ENCODE results near the gene TMEM106A. TPM values are rescaled to one million over a fixed set of nuclear protein-coding genes. Genes with fewer than 3 reads are reported as not detected.
"Not testable (repeated sequence)": the region's sequence is repeated elsewhere in the genome, so short reads cannot be mapped to it uniquely, and the experiment has no call there.

Gene TMEM106A, protein sequence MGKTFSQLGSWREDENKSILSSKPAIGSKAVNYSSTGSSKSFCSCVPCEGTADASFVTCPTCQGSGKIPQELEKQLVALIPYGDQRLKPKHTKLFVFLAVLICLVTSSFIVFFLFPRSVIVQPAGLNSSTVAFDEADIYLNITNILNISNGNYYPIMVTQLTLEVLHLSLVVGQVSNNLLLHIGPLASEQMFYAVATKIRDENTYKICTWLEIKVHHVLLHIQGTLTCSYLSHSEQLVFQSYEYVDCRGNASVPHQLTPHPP
- 10 to 100 TPM in 1 of 2 donors, 1 to 10 TPM in 1; 4.8 to 10.2 TPM for total RNA-seq

DNA sequence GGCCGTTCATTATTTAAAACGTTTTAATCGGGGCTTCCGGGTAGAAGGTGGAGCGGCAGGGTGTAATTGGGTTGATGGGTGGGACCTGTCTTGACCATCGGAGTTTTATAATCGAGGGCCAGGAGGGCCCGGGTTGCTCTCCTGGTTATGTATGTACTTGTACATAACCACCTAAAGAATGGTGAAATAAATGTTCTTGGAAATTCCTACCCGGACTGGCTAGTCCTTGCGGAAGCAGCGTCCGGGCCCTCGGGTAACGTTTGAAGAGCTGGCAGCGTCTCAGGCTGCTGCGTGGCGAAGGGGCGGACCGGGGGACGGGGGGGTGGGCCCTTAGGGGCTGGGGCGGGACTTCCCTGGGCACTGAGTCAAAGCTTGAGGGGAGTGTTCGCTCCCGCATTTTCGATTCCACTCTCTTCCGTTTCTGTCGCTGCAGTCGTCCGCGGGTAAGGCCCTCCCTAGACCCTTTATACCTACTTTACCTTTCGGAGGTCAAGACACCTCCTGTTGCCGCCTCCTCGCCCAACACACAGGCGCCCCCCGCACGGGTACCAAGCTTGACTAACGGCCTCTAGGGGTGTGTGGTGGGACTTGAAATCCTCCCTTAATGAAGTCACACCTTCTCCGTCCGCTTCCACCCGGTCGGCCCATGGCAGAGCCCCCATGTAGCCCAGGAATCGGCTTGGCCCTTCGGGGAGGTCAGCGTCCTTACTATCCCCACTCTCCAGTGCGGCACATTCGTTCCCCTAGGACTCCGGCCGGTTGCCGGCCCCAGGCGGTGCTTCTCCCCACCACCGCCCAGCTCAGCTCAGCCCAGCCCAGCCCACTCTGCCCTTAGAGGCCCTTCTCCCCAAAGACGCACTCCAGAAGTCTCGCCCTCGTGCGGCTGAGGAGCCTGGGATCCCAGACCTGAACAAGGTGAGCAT lies at the start of gene TMEM106A:
Gene TMEM106A (plus strand): TSS at position 396 of the 923 bp plus-strand sequence. CDS start 1,167 bp downstream, outside the sequence.
- H3K36me3 ChIP-seq, result no peaks in the 10 kb centered on the region
- DNase-seq, result peak; percentile 87
- peak within 1 kb of the TSS; percentile 93 for H3K27ac ChIP-seq
- TF ChIP-seq, protein P1, sequence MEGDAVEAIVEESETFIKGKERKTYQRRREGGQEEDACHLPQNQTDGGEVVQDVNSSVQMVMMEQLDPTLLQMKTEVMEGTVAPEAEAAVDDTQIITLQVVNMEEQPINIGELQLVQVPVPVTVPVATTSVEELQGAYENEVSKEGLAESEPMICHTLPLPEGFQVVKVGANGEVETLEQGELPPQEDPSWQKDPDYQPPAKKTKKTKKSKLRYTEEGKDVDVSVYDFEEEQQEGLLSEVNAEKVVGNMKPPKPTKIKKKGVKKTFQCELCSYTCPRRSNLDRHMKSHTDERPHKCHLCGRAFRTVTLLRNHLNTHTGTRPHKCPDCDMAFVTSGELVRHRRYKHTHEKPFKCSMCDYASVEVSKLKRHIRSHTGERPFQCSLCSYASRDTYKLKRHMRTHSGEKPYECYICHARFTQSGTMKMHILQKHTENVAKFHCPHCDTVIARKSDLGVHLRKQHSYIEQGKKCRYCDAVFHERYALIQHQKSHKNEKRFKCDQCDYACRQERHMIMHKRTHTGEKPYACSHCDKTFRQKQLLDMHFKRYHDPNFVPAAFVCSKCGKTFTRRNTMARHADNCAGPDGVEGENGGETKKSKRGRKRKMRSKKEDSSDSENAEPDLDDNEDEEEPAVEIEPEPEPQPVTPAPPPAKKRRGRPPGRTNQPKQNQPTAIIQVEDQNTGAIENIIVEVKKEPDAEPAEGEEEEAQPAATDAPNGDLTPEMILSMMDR (IDR thresholded peaks at IDR 0.05), result peak; percentile 17
- H3K4me1 ChIP-seq, result peaks cover 11% of the 10 kb centered on the region
- peak within 1 kb of the TSS; percentile 91 for H3K9ac ChIP-seq (ENCODE audit: low read depth in 2 of 2, low read length in 2 of 2)
- intact Hi-C loops (cut with DNase I), result no loop called here
- no peaks in the 10 kb centered on the region for H3K27me3 ChIP-seq
- peak within 1 kb of the TSS; percentile 61 for H3K4me3 ChIP-seq
- H3K9me3 ChIP-seq, result no peaks in the 10 kb centered on the region

DNA sequence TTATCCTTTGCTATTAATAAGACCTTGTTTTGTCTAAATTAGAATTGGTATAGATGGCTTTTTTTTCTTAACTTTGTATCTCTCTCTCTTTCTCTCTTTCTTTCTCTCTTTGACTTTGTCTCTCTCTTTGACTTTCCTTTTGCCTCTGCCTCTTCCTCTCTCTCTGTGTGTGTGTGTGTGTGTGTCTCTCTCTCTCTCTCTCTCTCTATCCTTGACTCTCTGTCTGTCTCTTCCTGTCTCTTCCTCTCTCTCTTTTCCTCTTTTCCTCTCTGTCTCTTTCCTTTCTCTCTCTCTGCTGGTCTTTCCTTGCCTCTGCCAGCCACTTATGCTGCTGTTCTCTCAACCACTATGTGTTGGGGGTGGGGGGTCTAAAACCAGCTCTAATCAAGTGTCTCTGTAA lies 45.7 kb upstream of the TMEM106A start:
- H3K4me1 ChIP-seq; H3K9ac ChIP-seq (ENCODE audit: low read depth in 2 of 2, low read length in 2 of 2); H3K27me3 ChIP-seq; H3K4me3 ChIP-seq; H3K27ac ChIP-seq; DNase-seq; H3K9me3 ChIP-seq; H3K36me3 ChIP-seq: not testable (repeated sequence)
- intact Hi-C loops (cut with DNase I), result loop anchor here (10.0 kb wide), 1 partner anchor 159 kb away; no protein-coding TSS in a partner anchor

DNA sequence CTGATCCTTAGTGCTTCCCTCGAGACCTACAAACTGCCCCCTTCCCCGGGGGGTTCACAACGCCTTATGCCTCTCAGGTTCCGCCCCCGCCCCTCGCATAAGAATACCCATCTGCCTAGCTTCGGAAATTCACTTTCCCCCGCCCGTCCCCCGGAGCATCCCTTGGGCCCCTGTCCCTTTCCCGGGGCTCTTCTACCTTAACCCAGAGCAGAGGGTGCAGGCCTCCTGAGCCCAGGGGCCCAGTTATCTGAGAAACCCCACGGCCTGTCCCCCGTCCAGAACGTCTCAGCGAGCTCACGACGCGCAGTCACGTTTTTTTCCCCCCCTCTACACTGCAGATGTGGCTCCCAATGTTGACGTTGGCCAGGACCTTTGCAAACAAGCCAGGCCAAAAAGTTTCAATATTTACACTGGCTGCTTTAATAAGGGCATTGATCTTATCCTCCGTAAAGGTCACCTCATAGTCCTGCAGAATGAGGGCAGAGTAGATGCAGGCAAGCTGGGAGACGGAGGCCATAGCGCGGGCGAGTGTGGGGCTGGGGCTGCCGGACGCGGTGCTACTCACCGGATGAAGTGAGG lies 42.0 kb upstream of the TMEM106A start:
- Histone ChIP-seq H3K4me1 (peaks cover 4% of the 10 kb centered on the region), H3K27ac (peak overlapping the region; percentile 97), H3K27me3 (no peaks in the 10 kb centered on the region), H3K4me3 (peak overlapping the region; percentile 70), H3K9ac (ENCODE audit: low read depth in 2 of 2, low read length in 2 of 2) (peak overlapping the region; percentile 54 to 97), H3K36me3 (no peaks in the 10 kb centered on the region), H3K9me3 (no peaks in the 10 kb centered on the region)
- intact Hi-C loops (cut with DNase I), result loop anchor here (10.0 kb wide), 1 partner anchor 155 kb away; no protein-coding TSS in a partner anchor
- DNase-seq, result peak; percentile 54
- TF ChIP-seq, protein P1 (IDR thresholded peaks at IDR 0.05), result no peak

DNA sequence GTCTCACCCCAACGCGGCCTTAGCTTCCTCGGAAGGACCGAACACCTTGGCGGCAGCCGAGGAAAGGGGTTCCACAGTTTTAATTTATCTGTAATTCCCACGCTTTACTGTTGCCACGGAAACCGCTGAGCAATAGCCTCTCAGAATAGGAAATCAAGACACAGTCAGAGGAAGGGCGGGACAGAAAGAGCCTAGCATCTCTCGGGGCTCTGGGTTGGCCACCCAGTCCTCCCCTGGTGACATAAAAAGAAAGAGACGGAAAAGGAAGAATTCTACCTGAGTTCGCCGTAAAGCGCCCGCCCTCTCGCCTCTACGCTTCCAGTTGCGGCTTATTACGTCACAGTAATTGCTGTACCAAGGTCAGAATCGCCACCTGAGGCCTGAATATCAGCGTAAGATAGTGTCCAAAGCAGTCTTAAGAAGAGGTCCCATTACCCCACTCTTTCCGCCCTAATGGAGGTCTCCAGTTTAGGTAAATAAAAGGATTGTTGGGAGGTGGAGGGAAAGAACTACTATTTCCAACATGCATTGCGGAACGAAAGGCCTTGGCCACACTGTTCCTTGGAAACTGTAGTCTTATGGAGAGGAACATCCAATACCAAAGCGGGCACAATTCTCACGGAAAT lies 41.4 kb upstream of the TMEM106A start:
- Histone ChIP-seq H3K9me3 (no peaks in the 10 kb centered on the region), H3K4me1 (peaks cover 9% of the 10 kb centered on the region), H3K4me3 (peak overlapping the region; percentile 70), H3K27me3 (no peaks in the 10 kb centered on the region), H3K36me3 (no peaks in the 10 kb centered on the region), H3K27ac (peak overlapping the region; percentile 97), H3K9ac (ENCODE audit: low read depth in 2 of 2, low read length in 2 of 2) (peak overlapping the region; percentile 66 to 97)
- DNase-seq, result peak; percentile 93
- intact Hi-C loops (cut with DNase I), result no loop called here
- TF ChIP-seq, protein P1 (IDR thresholded peaks at IDR 0.05), result no peak

DNA sequence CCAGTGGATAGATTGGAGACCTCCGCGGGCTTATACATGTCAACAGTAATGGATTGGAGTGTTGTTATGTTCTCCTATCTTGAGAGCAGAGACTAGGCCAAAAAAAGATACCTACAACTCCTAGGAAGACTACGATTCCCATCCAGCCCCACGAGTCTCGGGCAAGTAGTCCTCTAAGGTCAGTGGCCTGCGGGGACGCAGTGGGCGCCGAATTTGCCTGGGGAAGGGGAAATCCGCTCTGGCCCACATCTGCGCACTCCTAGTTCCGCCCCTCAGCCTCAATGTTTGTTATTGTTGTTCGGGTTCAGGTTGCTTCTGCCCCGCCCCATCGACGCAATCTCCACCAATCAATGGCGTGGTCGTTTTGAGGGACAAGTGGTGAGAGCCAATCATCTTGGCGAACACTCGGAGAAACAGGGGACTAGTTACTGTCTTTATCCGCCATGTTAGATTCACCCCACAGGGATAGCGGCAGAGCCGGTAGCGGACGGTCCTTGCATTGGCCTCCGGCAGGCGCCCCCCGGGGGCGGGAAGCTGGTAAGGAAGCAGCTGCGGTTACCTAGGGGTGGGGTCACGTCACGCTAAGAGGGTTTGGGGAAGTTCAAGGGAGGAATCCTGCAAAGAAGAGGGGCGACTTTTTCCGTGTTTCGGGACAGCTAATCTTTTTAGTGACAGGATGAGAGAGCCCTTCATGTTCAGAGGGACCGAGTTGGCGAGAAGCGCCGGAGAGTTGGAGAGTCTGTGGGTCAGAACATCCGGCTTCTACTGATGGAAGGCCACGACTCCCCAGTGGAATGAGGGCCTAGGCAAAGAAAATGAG lies 40.7 kb upstream of the TMEM106A start, which contains the start of gene NBR1:
Gene NBR1 (plus strand): TSS at position 449 of the 820 bp plus-strand sequence. CDS start 4,586 bp downstream, outside the sequence.
- H3K4me1 ChIP-seq, result peaks cover 9% of the 10 kb centered on the region
- intact Hi-C loops (cut with DNase I), result no loop called here
- H3K27ac ChIP-seq, result peak within 1 kb of the TSS; percentile 97

More for the DNA sequence above, 40.7 kb upstream of the TMEM106A start, which contains the start of gene NBR1:
- Histone ChIP-seq H3K27me3 (no peaks in the 10 kb centered on the region), H3K9me3 (no peaks in the 10 kb centered on the region), H3K4me3 (peak within 1 kb of the TSS; percentile 70), H3K9ac (ENCODE audit: low read depth in 2 of 2, low read length in 2 of 2) (peak within 1 kb of the TSS; percentile 81 to 97), H3K36me3 (no peaks in the 10 kb centered on the region)
- DNase-seq, result peak; percentile 99
- TF ChIP-seq, protein P1 (IDR thresholded peaks at IDR 0.05), result no peak

Data from colonic mucosa (tissue), 4 donors.